ENCODE data around the gene MYBPC1. TPM values are rescaled to one million over a fixed set of nuclear protein-coding genes. Genes with fewer than 3 reads are reported as not detected.

The MYBPC1 gene
- total and polyA plus RNA-seq, 9 of the 15 experiments (the other 6 are each of a cell fraction or from before 2014, with no cell fraction given) = not detected

DNA sequence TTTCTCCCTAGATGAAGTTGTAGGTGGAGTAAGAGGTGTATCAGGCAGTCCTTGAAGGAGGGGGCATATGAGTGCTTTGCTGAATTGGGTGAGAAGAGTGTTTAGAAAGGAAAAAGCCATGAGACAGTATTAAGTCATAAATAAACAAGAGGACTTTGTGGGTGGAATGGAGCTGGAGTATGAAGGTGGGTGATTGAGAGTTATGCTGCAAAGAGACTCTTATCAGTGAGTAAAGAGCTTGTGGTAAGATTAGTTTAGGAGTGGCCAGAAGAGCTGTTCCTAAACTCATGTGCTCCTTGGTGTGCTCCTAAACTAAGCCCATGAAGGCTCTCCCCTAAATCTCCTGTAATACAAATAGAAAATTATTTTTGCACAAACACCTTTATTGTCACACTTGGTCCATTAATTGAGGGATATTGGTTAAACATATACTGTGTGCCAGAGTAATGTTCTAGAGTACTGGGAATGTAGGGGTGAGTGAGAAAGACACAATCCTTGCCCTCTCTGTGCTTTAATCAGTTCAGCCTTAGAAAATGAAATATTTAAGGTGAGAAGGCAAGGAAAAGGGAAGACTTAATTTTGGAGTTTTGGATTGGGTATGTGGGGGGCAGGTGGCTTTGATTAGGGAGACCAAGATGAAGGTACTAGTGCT is 112.5 kb downstream of the MYBPC1 start:
- ChIA-PET CTCF (ENCODE audit: low intra/inter-chr PET ratio) (no interaction called here), POLR2A (interaction anchor here (0.9 to 1.6 kb wide), 3 partner anchors 9 to 17 kb away, joined by 3 to 6 read pairs (median 3); no protein-coding TSS in a partner anchor)
- DNase-seq (ENCODE audit: extremely low read depth in 1 of 4, low spot score in 3 of 4) (peak; percentile 25 to 77 (median 46)), FAIRE-seq (peak; percentile 79), ATAC-seq (peak; percentile 89)
- peaks cover 85% of the 10 kb centered on the region for H3K79me2 ChIP-seq (ENCODE audit: control insufficient read depth, insufficient read depth, low read length)
- peaks cover 13% of the 10 kb centered on the region; the same call in 1 of the 2 replicates for H4K20me1 ChIP-seq (replicated peaks; ENCODE audit: control insufficient read depth, insufficient read depth, low read length)
- intact Hi-C loops (cut with micrococcal nuclease) = no loop called here
- peak overlapping the region; percentile 2 to 34; a peak in 2 of 4 replicates for H3K9ac ChIP-seq (ENCODE audit: insufficient read depth in 1 of 2, low read depth in 2 of 2, low read length in 2 of 2)
- BruUV-seq (replicated peaks) = no TSS peak
- peaks cover 2 to 35% of the 10 kb centered on the region in 2 experiments; a peak in 4 of 5 replicates for H3K4me1 ChIP-seq (replicated peaks in 1 of 2; ENCODE audit: control insufficient read depth in 2 of 2, insufficient read depth in 2 of 2, low read length in 2 of 2)
- no peak overlapping the region for H3K4me3 ChIP-seq
- H2AFZ ChIP-seq (ENCODE audit: low read depth, low read length) = no peak overlapping the region
- H3K9me1 ChIP-seq (ENCODE audit: control insufficient read depth, insufficient read depth, low read length) = peaks cover 4% of the 10 kb centered on the region
- H3K36me3 ChIP-seq (ENCODE audit: control insufficient read depth, insufficient read depth, low read length) = peaks cover 23% of the 10 kb centered on the region
- in situ Hi-C loops (cut with MboI) = no loop called here
- peak overlapping the region; percentile 50 for H3K4me2 ChIP-seq (ENCODE audit: insufficient read depth, low read length)
- H3K27me3 ChIP-seq (ENCODE audit: control insufficient read depth in 2 of 2, insufficient read depth in 2 of 2, low read length in 2 of 2) = no peaks in the 10 kb centered on the region
- peak overlapping the region; percentile 65; the same call in 2 of the 3 replicates for H3K27ac ChIP-seq (ENCODE audit: extremely low read depth, low read depth, low read length)
- H3K9me3 ChIP-seq (replicated peaks; ENCODE audit: control insufficient read depth, insufficient read depth, low read depth, low read length) = no peaks in the 10 kb centered on the region
- TF ChIP-seq, protein P1, sequence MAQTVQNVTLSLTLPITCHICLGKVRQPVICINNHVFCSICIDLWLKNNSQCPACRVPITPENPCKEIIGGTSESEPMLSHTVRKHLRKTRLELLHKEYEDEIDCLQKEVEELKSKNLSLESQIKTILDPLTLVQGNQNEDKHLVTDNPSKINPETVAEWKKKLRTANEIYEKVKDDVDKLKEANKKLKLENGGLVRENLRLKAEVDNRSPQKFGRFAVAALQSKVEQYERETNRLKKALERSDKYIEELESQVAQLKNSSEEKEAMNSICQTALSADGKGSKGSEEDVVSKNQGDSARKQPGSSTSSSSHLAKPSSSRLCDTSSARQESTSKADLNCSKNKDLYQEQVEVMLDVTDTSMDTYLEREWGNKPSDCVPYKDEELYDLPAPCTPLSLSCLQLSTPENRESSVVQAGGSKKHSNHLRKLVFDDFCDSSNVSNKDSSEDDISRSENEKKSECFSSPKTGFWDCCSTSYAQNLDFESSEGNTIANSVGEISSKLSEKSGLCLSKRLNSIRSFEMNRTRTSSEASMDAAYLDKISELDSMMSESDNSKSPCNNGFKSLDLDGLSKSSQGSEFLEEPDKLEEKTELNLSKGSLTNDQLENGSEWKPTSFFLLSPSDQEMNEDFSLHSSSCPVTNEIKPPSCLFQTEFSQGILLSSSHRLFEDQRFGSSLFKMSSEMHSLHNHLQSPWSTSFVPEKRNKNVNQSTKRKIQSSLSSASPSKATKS (CRISPR knock-in tag; IDR thresholded peaks at IDR 0.05) = no peak
- TF ChIP-seq, protein P2, sequence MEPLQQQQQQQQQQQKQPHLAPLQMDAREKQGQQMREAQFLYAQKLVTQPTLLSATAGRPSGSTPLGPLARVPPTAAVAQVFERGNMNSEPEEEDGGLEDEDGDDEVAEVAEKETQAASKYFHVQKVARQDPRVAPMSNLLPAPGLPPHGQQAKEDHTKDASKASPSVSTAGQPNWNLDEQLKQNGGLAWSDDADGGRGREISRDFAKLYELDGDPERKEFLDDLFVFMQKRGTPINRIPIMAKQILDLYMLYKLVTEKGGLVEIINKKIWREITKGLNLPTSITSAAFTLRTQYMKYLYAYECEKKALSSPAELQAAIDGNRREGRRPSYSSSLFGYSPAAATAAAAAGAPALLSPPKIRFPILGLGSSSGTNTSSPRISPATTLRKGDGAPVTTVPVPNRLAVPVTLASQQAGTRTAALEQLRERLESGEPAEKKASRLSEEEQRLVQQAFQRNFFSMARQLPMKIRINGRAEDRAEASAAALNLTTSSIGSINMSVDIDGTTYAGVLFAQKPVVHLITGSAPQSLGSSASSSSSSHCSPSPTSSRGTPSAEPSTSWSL (CRISPR knock-in tag; IDR thresholded peaks at IDR 0.05; ENCODE audit: borderline replicate concordance) = no peak
- TF ChIP-seq, protein P3, sequence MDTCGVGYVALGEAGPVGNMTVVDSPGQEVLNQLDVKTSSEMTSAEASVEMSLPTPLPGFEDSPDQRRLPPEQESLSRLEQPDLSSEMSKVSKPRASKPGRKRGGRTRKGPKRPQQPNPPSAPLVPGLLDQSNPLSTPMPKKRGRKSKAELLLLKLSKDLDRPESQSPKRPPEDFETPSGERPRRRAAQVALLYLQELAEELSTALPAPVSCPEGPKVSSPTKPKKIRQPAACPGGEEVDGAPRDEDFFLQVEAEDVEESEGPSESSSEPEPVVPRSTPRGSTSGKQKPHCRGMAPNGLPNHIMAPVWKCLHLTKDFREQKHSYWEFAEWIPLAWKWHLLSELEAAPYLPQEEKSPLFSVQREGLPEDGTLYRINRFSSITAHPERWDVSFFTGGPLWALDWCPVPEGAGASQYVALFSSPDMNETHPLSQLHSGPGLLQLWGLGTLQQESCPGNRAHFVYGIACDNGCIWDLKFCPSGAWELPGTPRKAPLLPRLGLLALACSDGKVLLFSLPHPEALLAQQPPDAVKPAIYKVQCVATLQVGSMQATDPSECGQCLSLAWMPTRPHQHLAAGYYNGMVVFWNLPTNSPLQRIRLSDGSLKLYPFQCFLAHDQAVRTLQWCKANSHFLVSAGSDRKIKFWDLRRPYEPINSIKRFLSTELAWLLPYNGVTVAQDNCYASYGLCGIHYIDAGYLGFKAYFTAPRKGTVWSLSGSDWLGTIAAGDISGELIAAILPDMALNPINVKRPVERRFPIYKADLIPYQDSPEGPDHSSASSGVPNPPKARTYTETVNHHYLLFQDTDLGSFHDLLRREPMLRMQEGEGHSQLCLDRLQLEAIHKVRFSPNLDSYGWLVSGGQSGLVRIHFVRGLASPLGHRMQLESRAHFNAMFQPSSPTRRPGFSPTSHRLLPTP (IDR thresholded peaks at IDR 0.05; ENCODE audit: borderline replicate concordance, extremely low read depth, insufficient read length) = no peak
- TF ChIP-seq ZNF77 (CRISPR knock-in tag; IDR thresholded peaks at IDR 0.05) (no peak), PHF21A (IDR thresholded peaks at IDR 0.05; ENCODE audit: borderline replicate concordance, low read depth) (no peak), MIER1 (IDR thresholded peaks at IDR 0.05; ENCODE audit: low read depth) (no peak), MECOM (CRISPR knock-in tag; IDR thresholded peaks at IDR 0.05) (no peak), CAMTA2 (CRISPR knock-in tag; conservative IDR thresholded peaks at IDR 0.05) (no peak), JUN (IDR thresholded peaks at IDR 0.05; ENCODE audit: borderline replicate concordance, low read depth, low read length) (0 out of 2 replicates have a peak, but pooled peaks have one; percentile 15), JUN (CRISPR knock-in tag; IDR thresholded peaks at IDR 0.05; ENCODE audit: borderline replicate concordance) (no peak), KDM4B (IDR thresholded peaks at IDR 0.05; ENCODE audit: borderline replicate concordance in 2 of 2, low read depth in 1 of 2) (no peak), XRCC5 (IDR thresholded peaks at IDR 0.05; ENCODE audit: low read depth, low read length) (no peak), LEF1 (IDR thresholded peaks at IDR 0.05) (no peak), TGIF2 (CRISPR knock-in tag; IDR thresholded peaks at IDR 0.05) (no peak)
- TF ChIP-seq, protein P4, sequence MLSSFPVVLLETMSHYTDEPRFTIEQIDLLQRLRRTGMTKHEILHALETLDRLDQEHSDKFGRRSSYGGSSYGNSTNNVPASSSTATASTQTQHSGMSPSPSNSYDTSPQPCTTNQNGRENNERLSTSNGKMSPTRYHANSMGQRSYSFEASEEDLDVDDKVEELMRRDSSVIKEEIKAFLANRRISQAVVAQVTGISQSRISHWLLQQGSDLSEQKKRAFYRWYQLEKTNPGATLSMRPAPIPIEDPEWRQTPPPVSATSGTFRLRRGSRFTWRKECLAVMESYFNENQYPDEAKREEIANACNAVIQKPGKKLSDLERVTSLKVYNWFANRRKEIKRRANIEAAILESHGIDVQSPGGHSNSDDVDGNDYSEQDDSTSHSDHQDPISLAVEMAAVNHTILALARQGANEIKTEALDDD (IDR thresholded peaks at IDR 0.05) = peak; percentile 93

All from K562 (cell line).